Panc1 (cell line): ENCODE measurements around the gene KCNJ5. TPM values are rescaled to one million over a fixed set of nuclear protein-coding genes. Genes with fewer than 3 reads are reported as not detected.

Experiments
- ATAC-seq: fragments of 200-7000 bp; cut with Tn5 transposase; 2 replicates; pipeline ENCODE4 v1.9.1; 2020; ENCODE audit warnings: mild to moderate bottlenecking, moderate library complexity
- BruUV-seq: library from RNA; stranded (reverse); fragments of 400-500 nt; replicated peaks from 2 replicates; lab custom pipeline; 2021; lab: Mats Ljungman, UMichigan
- CTCF ChIA-PET: fragments of 300-600 bp; sonication (Branson Sonifier 250); formaldehyde crosslinking; loops from one replicate; lab custom pipeline; 2022; ENCODE audit warnings: antibody characterized with exemption; lab: Charles Lee
- POLR2A ChIA-PET: fragments of 300-600 bp; sonication (Branson Sonifier 250); formaldehyde crosslinking; loops from one replicate; lab custom pipeline; 2022; ENCODE audit warnings: antibody characterized with exemption; lab: Charles Lee
- DNase-seq: peaks from one replicate; pipeline ENCODE4 v3.0.0-alpha.2; 2010; ENCODE audit warnings: low read depth, low spot score
- H3K27ac ChIP-seq: 2 replicates; pipeline ENCODE4 v1.5.1; 2011; ENCODE audit warnings: mild to moderate bottlenecking, low read length, inconsistent platforms
- H3K27me3 ChIP-seq: fragments of 200-500 bp; sonication (Bioruptor generic); 2 replicates; pipeline ENCODE4 v1.6.0; 2014; ENCODE audit warnings: low read length, inconsistent platforms; ENCODE audit not compliant: control insufficient read depth, insufficient read depth
- H3K36me3 ChIP-seq: fragments of 200-500 bp; sonication (Bioruptor generic); 2 replicates; pipeline ENCODE4 v1.5.1; 2014; ENCODE audit warnings: inconsistent platforms, mild to moderate bottlenecking, low read length, moderate library complexity; ENCODE audit not compliant: control insufficient read depth, insufficient read depth
- H3K4me1 ChIP-seq: 2 replicates; pipeline ENCODE4 v1.5.1; 2011; ENCODE audit warnings: inconsistent platforms, mild to moderate bottlenecking, low read length, moderate library complexity; ENCODE audit not compliant: control insufficient read depth, insufficient read depth
- H3K4me3 ChIP-seq, 2 experiments: 2 replicates each; pipeline ENCODE4 v1.5.1; 2011 to 2012; ENCODE audit warnings: low read depth in 2 of 2, low read length in 2 of 2, mild to moderate bottlenecking in 2 of 2, inconsistent platforms in 1 of 2, moderate library complexity in 1 of 2
- H3K9me3 ChIP-seq: fragments of 200-500 bp; sonication (Bioruptor generic); 2 replicates; pipeline ENCODE4 v1.5.1; 2014; ENCODE audit warnings: low read depth, mild to moderate bottlenecking, inconsistent platforms, low read length, moderate library complexity; ENCODE audit not compliant: control insufficient read depth, insufficient read depth
- POLR2AphosphoS5 ChIP-seq: IDR thresholded peaks from 2 replicates; pipeline ENCODE4 v1.6.1; 2012; ENCODE audit warnings: mild to moderate bottlenecking, low read depth, low read length, moderate library complexity
- SIN3A ChIP-seq: IDR thresholded peaks from 2 replicates; pipeline ENCODE4 v1.6.1; 2012; ENCODE audit warnings: low read depth, mild to moderate bottlenecking, low read length, moderate library complexity, borderline replicate concordance; ENCODE audit not compliant: insufficient read depth
- TCF7L2 ChIP-seq: IDR thresholded peaks from 2 replicates; pipeline ENCODE4 v1.6.1; 2011; ENCODE audit warnings: mild to moderate bottlenecking, low read depth, low read length, inconsistent platforms
- in situ Hi-C: cut with HindIII; loops from 2 replicates; pipeline ENCODE4 v1.10.0; 2016; ENCODE audit warnings: low sequenced_read_pairs, low pct_unique_long_range_greater_than_20kb
- intact Hi-C: fragments of 100-400 bp; cut with micrococcal nuclease; formaldehyde crosslinking; loops from one replicate; pipeline ENCODE4 v1.10.0; 2022; ENCODE audit not compliant: unreplicated experiment
- total RNA-seq: library from RNA; stranded (reverse); gene quantifications from one replicate; pipeline ENCODE4 v1.2.1, GENCODE V29; 2021; ENCODE audit not compliant: unreplicated experiment
- TF ChIP-seq, protein P1 (sequence below), 2 experiments: IDR thresholded peaks; 2 replicates each; pipeline ENCODE4 v1.6.1; 2011 to 2012; ENCODE audit warnings: low read depth in 2 of 2, control low read depth in 1 of 2, low read length in 1 of 2, mild to moderate bottlenecking in 1 of 2, moderate library complexity in 1 of 2; ENCODE audit not compliant: insufficient read depth in 1 of 2
- TF ChIP-seq, protein P2 (sequence below): fragments of 450-650 bp; IDR thresholded peaks from 2 replicates; pipeline ENCODE4 v1.5.1; 2017; ENCODE audit warnings: mild to moderate bottlenecking

Gene KCNJ5
- total RNA-seq, 1 experiment from 2014 or later: 0.28 TPM

DNA sequence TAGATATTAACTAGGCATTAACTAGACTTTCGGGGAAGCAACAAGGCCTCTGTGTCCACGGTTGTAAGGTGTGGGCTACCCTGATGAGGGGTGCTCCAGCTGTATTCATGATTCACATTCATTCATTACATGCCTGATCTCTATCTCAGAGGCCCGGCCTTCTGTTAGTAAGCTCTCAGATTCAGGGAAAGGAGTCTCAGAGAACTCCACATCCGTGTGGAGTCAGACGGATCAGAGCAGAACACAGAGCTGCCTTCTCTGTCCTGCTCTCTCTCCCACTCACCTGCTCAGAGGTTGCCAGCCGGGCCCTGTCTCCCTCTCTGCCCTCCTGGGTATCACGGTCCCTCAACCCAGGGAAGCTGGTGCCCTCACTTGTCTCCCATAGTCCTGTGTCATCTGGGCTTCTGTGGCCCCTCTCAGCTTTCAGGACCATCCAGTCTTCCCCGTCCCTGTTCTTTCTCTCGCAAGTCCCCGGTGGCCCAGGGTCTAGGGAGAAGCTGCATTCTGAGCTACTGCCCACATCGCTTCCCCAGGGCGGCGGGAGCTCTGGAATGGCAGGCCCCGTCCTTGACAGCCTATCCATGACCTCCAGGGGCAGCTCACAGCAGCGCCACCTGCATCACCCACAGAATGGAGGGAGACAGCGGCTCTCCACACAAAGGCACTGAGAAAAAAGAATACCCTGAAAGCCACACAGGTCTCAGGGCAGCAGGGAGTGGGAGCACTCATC lies 47.2 kb downstream of the KCNJ5 start:
- intact Hi-C loops: no loop called here

DNA sequence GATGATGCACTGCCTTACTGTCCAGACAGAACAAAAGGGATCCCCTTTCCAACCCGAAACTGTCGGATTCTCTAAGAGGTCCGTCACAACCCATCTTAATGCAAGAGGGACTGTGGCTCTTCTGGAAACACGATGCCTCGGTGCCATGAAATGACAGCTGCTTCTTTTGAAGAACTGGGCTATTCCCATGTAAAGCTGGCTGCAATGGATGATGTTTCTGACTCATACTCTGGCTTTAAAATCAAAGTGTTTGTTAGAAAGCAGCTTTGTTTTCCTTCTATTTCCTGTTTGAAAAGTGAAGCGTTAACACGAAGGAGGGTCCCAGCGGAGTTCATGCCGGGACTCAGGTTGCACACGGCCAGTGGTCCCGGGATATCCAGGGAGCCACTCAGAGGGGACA lies 48.4 kb downstream of the KCNJ5 start:
- DNase-seq (no peak), ATAC-seq (no peak)
- intact Hi-C loops (no loop called here), in situ Hi-C loops (no loop called here)
- no peak overlapping the region for H3K4me3 ChIP-seq
- ChIA-PET CTCF (no interaction called here), POLR2A (no interaction called here)
- BruUV-seq: no TSS peak
- no peaks in the 10 kb centered on the region for H3K27me3 ChIP-seq
- no peak overlapping the region for H3K27ac ChIP-seq
- H3K36me3 ChIP-seq: no peaks in the 10 kb centered on the region
- TF ChIP-seq TCF7L2: no peak
- no peak for TF ChIP-seq POLR2AphosphoS5
- TF ChIP-seq, protein P1, sequence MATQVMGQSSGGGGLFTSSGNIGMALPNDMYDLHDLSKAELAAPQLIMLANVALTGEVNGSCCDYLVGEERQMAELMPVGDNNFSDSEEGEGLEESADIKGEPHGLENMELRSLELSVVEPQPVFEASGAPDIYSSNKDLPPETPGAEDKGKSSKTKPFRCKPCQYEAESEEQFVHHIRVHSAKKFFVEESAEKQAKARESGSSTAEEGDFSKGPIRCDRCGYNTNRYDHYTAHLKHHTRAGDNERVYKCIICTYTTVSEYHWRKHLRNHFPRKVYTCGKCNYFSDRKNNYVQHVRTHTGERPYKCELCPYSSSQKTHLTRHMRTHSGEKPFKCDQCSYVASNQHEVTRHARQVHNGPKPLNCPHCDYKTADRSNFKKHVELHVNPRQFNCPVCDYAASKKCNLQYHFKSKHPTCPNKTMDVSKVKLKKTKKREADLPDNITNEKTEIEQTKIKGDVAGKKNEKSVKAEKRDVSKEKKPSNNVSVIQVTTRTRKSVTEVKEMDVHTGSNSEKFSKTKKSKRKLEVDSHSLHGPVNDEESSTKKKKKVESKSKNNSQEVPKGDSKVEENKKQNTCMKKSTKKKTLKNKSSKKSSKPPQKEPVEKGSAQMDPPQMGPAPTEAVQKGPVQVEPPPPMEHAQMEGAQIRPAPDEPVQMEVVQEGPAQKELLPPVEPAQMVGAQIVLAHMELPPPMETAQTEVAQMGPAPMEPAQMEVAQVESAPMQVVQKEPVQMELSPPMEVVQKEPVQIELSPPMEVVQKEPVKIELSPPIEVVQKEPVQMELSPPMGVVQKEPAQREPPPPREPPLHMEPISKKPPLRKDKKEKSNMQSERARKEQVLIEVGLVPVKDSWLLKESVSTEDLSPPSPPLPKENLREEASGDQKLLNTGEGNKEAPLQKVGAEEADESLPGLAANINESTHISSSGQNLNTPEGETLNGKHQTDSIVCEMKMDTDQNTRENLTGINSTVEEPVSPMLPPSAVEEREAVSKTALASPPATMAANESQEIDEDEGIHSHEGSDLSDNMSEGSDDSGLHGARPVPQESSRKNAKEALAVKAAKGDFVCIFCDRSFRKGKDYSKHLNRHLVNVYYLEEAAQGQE (IDR thresholded peaks at IDR 0.05; ENCODE audit: insufficient read depth in 1 of 2, low read depth in 2 of 2, low read length in 1 of 2): no peak
- TF ChIP-seq, protein P2, sequence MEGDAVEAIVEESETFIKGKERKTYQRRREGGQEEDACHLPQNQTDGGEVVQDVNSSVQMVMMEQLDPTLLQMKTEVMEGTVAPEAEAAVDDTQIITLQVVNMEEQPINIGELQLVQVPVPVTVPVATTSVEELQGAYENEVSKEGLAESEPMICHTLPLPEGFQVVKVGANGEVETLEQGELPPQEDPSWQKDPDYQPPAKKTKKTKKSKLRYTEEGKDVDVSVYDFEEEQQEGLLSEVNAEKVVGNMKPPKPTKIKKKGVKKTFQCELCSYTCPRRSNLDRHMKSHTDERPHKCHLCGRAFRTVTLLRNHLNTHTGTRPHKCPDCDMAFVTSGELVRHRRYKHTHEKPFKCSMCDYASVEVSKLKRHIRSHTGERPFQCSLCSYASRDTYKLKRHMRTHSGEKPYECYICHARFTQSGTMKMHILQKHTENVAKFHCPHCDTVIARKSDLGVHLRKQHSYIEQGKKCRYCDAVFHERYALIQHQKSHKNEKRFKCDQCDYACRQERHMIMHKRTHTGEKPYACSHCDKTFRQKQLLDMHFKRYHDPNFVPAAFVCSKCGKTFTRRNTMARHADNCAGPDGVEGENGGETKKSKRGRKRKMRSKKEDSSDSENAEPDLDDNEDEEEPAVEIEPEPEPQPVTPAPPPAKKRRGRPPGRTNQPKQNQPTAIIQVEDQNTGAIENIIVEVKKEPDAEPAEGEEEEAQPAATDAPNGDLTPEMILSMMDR: no peak
- no peak for TF ChIP-seq SIN3A
- H3K4me1 ChIP-seq: no peaks in the 10 kb centered on the region
- H3K9me3 ChIP-seq: no peaks in the 10 kb centered on the region

More for the DNA sequence above, 47.2 kb downstream of the KCNJ5 start:
- H3K9me3 ChIP-seq: no peaks in the 10 kb centered on the region
- H3K4me3 ChIP-seq: no peak overlapping the region
- DNase-seq (no peak), ATAC-seq (no peak)
- CTCF ChIA-PET: interaction anchor here (0.7 to 1.9 kb wide), 2 partner anchors 19 to 57 kb away, joined by 3 to 4 read pairs; no protein-coding TSS in a partner anchor
- no peaks in the 10 kb centered on the region for H3K4me1 ChIP-seq
- no peak overlapping the region for H3K27ac ChIP-seq
- no peaks in the 10 kb centered on the region for H3K36me3 ChIP-seq
- H3K27me3 ChIP-seq: no peaks in the 10 kb centered on the region
- POLR2A ChIA-PET: no interaction called here
- no peak for TF ChIP-seq SIN3A
- TF ChIP-seq POLR2AphosphoS5: no peak
- no peak for TF ChIP-seq TCF7L2
- TF ChIP-seq, protein P1 (IDR thresholded peaks at IDR 0.05; ENCODE audit: insufficient read depth in 1 of 2, low read depth in 2 of 2, low read length in 1 of 2): no peak
- TF ChIP-seq, protein P2: no peak
- in situ Hi-C loops: no loop called here
- BruUV-seq: no TSS peak
